HCT116 (cell line): ENCODE results near the gene KDM5A. TPM values are rescaled to one million over a fixed set of nuclear protein-coding genes. Genes with fewer than 3 reads are reported as not detected.

ENCODE experiments used
- ATAC-seq: fragments of 200-7000 bp; cut with Tn5 transposase; 2 replicates; pipeline ENCODE4 v1.9.1; 2020; ENCODE audit warnings: mild to moderate bottlenecking, moderate library complexity
- BruUV-seq: library from RNA; stranded (reverse); fragments of 400-500 nt; replicated peaks from 2 replicates; lab custom pipeline; 2021; lab: Mats Ljungman, UMichigan
- CTCF ChIA-PET: fragments of 300-600 bp; sonication (Branson Sonifier 250); formaldehyde crosslinking; loops from one replicate; lab custom pipeline; 2021; ENCODE audit warnings: antibody characterized with exemption; lab: Charles Lee
- POLR2A ChIA-PET: fragments of 300-600, 350-600 bp; sonication (Branson Sonifier 250); formaldehyde crosslinking; loops from one replicate; lab custom pipeline; 2021; ENCODE audit warnings: antibody characterized with exemption; lab: Charles Lee
- RAD21 ChIA-PET, 2 experiments: fragments of 300-600 bp; sonication (Branson Sonifier 250); formaldehyde crosslinking; loops; one replicate each; lab custom pipeline; 2023; ENCODE audit warnings: low total read pairs in 2 of 2; ENCODE audit not compliant: uncharacterized antibody in 2 of 2, unreplicated experiment in 2 of 2, low non-redundant PET in 1 of 2; lab: Charles Lee
- DNase-seq: peaks from one replicate; pipeline ENCODE4 v3.0.0-alpha.2; 2010; ENCODE audit warnings: low read depth, low spot score
- H2AFZ ChIP-seq: fragments of 200-600 bp; shearing (Covaris generic), sonication (generic); 2 replicates; pipeline ENCODE4 v1.6.1; 2017; ENCODE audit warnings: low read depth, mixed run types, mixed read lengths, antibody characterized with exemption, low read length; ENCODE audit not compliant: poor library complexity, severe bottlenecking
- H3K27ac ChIP-seq: 2 replicates; pipeline ENCODE4 v1.5.1; 2012; ENCODE audit warnings: low read depth, low read length
- H3K27me3 ChIP-seq: fragments of 200-600 bp; sonication (generic); 2 replicates; pipeline ENCODE4 v1.6.1; 2016; ENCODE audit warnings: mixed run types, low read length, mixed read lengths; ENCODE audit not compliant: insufficient read depth
- H3K36me3 ChIP-seq, 2 experiments: fragments of 200-500 bp in 1 of 2; fragments of 200-600 bp in 1 of 2; sonication (Bioruptor generic) in 1 of 2; sonication (generic) in 1 of 2; 2 replicates each; pipeline versions ENCODE4 v1.5.1 to v1.6.1; 2014 to 2016; ENCODE audit warnings: low read length in 2 of 2, inconsistent platforms in 1 of 2, mixed read lengths in 1 of 2, mixed run types in 1 of 2; ENCODE audit not compliant: insufficient read depth in 2 of 2, control insufficient read depth in 1 of 2
- H3K4me1 ChIP-seq, 2 experiments: fragments of 200-600 bp in 1 of 2; sonication (generic) in 1 of 2; 2 replicates each; pipeline versions ENCODE4 v1.5.1 to v1.6.1; 2012 to 2017; ENCODE audit warnings: low read length in 2 of 2, inconsistent platforms in 1 of 2, mild to moderate bottlenecking in 1 of 2, mixed read lengths in 1 of 2, mixed run types in 1 of 2, moderate library complexity in 1 of 2; ENCODE audit not compliant: insufficient read depth in 2 of 2, control insufficient read depth in 1 of 2
- H3K4me2 ChIP-seq: fragments of 200-600 bp; sonication (generic); 2 replicates; pipeline ENCODE4 v1.6.1; 2017; ENCODE audit warnings: mixed run types, low read length, mixed read lengths
- H3K4me3 ChIP-seq, 2 experiments: fragments of 200-600 bp in 1 of 2; sonication (generic) in 1 of 2; replicated peaks in 1 of 2; 2 replicates each; pipeline ENCODE4 v1.5.1; 2011 to 2016; ENCODE audit warnings: low read length in 2 of 2, control low read depth in 1 of 2, low read depth in 1 of 2, mild to moderate bottlenecking in 1 of 2, mixed read lengths in 1 of 2, mixed run types in 1 of 2
- H3K79me2 ChIP-seq: fragments of 200-600 bp; sonication (generic); 2 replicates; pipeline ENCODE4 v1.6.1; 2017; ENCODE audit warnings: mild to moderate bottlenecking, mixed run types, low read length, moderate library complexity, mixed read lengths; ENCODE audit not compliant: insufficient read depth
- H3K9ac ChIP-seq: fragments of 200-600 bp; sonication (generic); 2 replicates; pipeline ENCODE4 v1.6.1; 2016; ENCODE audit warnings: low read length, mixed read lengths
- H3K9me2 ChIP-seq: fragments of 200-600 bp; sonication (generic), shearing (Covaris generic); 2 replicates; pipeline ENCODE4 v1.6.1; 2017; ENCODE audit warnings: mixed run types, mild to moderate bottlenecking, moderate library complexity; ENCODE audit not compliant: insufficient read depth
- H3K9me3 ChIP-seq, 2 experiments: fragments of 200-500 bp in 1 of 2; fragments of 200-600 bp in 1 of 2; sonication (Bioruptor generic) in 1 of 2; sonication (generic) in 1 of 2; 2 replicates each; pipeline ENCODE4 v1.6.1; 2014 to 2017; ENCODE audit warnings: low read length in 2 of 2, mixed read lengths in 2 of 2, inconsistent platforms in 1 of 2, low read depth in 1 of 2, mild to moderate bottlenecking in 1 of 2, mixed run types in 1 of 2, moderate library complexity in 1 of 2; ENCODE audit not compliant: control insufficient read depth in 1 of 2, insufficient read depth in 1 of 2
- H4K20me1 ChIP-seq: fragments of 200-600 bp; sonication (generic), shearing (Covaris generic); 2 replicates; pipeline ENCODE4 v1.6.1; 2017; ENCODE audit warnings: mixed run types, mild to moderate bottlenecking, moderate library complexity; ENCODE audit not compliant: insufficient read depth
- CBX3 ChIP-seq: IDR thresholded peaks from 2 replicates; pipeline ENCODE4 v1.6.1; 2012; ENCODE audit warnings: low read depth
- CEBPB ChIP-seq: IDR thresholded peaks from 2 replicates; pipeline ENCODE4 v1.6.1; 2012; ENCODE audit warnings: low read depth
- ELF1 ChIP-seq: IDR thresholded peaks from 2 replicates; pipeline ENCODE4 v1.6.1; 2012; ENCODE audit warnings: low read depth, borderline replicate concordance
- EZH2 ChIP-seq: fragments of 200-600 bp; sonication (generic); IDR thresholded peaks from 2 replicates; pipeline ENCODE4 v1.6.1; 2017; ENCODE audit warnings: antibody characterized with exemption, mixed run types
- EZH2phosphoT487 ChIP-seq: fragments of 200-600 bp; IDR thresholded peaks from 2 replicates; pipeline ENCODE4 v1.6.1; 2018; ENCODE audit warnings: antibody characterized with exemption, borderline replicate concordance
- FOSL1 ChIP-seq: IDR thresholded peaks from 2 replicates; pipeline ENCODE4 v1.6.1; 2012; ENCODE audit warnings: low read depth
- JUND ChIP-seq: IDR thresholded peaks from 2 replicates; pipeline ENCODE4 v1.6.1; 2012
- POLR2AphosphoS5 ChIP-seq: IDR thresholded peaks from 2 replicates; pipeline ENCODE4 v1.6.1; 2011; ENCODE audit warnings: mild to moderate bottlenecking, low read depth, low read length, moderate library complexity
- RAD21 ChIP-seq: IDR thresholded peaks from 2 replicates; pipeline ENCODE4 v1.6.1; 2012; ENCODE audit warnings: low read depth, mild to moderate bottlenecking
- SIN3A ChIP-seq: IDR thresholded peaks from 2 replicates; pipeline ENCODE4 v1.6.1; 2012; ENCODE audit warnings: low read depth
- SP1 ChIP-seq: IDR thresholded peaks from 2 replicates; pipeline ENCODE4 v1.6.1; 2012; ENCODE audit warnings: low read depth
- SRF ChIP-seq: IDR thresholded peaks from 2 replicates; pipeline ENCODE4 v1.6.1; 2012; ENCODE audit warnings: low read depth
- TCF7L2 ChIP-seq: IDR thresholded peaks from 2 replicates; pipeline ENCODE4 v1.7.0; 2011; ENCODE audit warnings: borderline replicate concordance, inconsistent platforms; ENCODE audit not compliant: insufficient read depth, insufficient read length; ENCODE audit errors: extremely low read depth
- ZNF274 ChIP-seq: fragments of 200-500 bp; sonication (Bioruptor generic); IDR thresholded peaks from 2 replicates; pipeline ENCODE4 v1.6.1; 2014; ENCODE audit warnings: mild to moderate bottlenecking, low read depth, low read length, inconsistent platforms
- intact Hi-C: fragments of 100-400 bp; cut with micrococcal nuclease; formaldehyde crosslinking; loops from 2 replicates; pipeline ENCODE4 v1.10.0; 2022
- total RNA-seq: library from RNA; stranded (reverse); gene quantifications from one replicate; pipeline ENCODE4 v1.2.1, GENCODE V29; 2021; ENCODE audit not compliant: unreplicated experiment
- TF ChIP-seq, protein P1 (sequence below): IDR thresholded peaks from 2 replicates; pipeline ENCODE4 v1.6.1; 2012
- TF ChIP-seq, protein P2 (sequence below), 3 experiments: fragments of 200-600 bp in 1 of 3; sonication (generic) in 1 of 3; IDR thresholded peaks in 2 of 3; conservative IDR thresholded peaks in 1 of 3; 2 replicates each; pipeline ENCODE4 v1.5.1; 2012 to 2017; ENCODE audit warnings: low read depth in 2 of 3, low read length in 2 of 3, antibody characterized with exemption in 1 of 3, borderline replicate concordance in 1 of 3, control low read depth in 1 of 3, mild to moderate bottlenecking in 1 of 3, mixed read lengths in 1 of 3, mixed run types in 1 of 3, moderate library complexity in 1 of 3; ENCODE audit not compliant: insufficient read depth in 1 of 3
- TF ChIP-seq, protein P3 (sequence below): IDR thresholded peaks from 2 replicates; pipeline ENCODE4 v1.6.1; 2012; ENCODE audit warnings: low read depth
- TF ChIP-seq, protein P4 (sequence below): IDR thresholded peaks from 2 replicates; pipeline ENCODE4 v1.6.1; 2012

KDM5A gene
- total RNA-seq, 1 experiment from 2014 or later: 49.0 TPM

DNA sequence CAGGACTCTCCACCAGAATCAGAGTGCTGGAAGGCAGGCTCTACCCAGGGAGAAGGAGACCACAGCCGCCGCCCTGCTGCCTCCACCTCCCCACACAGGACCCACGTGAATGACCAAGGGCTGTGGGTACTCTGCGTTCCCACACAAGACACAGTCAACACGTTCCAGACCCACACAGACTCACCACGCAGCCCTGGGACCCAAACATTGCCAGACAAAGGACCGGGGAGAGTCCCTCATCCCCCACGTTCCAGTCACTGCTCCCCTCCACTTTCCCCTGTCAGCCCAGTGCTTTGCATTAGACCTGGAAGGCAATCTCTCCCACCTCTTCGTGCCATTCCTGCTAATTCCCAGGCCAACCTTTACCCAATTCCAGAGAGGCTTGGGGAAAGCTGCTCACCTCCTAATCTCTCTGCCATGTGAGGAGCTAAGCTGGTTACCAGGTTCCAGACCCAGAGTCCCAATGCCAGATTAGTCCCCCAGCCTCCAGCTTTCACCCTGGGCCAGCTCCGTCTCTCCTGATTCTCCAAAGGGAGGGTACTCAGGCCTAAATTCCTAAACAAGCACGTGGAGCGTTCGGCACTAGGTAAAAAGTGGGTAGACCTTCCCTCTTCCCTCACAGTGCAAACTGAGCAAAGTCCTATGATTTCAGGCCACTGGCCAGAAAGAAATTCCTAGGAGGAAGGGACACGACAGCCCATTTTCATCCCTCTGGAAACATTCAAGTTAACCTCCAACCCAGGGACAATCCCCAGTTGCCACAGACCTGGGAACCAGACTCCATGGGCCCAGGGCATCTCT, 131.4 kb downstream of the KDM5A start:
- ChIA-PET POLR2A (no interaction called here), CTCF (no interaction called here), RAD21 (no interaction called here)
- no peak overlapping the region for H3K9ac ChIP-seq
- no peaks in the 10 kb centered on the region for H3K79me2 ChIP-seq
- no peaks in the 10 kb centered on the region for H3K4me1 ChIP-seq
- H3K27ac ChIP-seq: no peak overlapping the region
- no peak overlapping the region for H2AFZ ChIP-seq
- DNase-seq: no peak
- no peaks in the 10 kb centered on the region for H3K9me2 ChIP-seq
- H3K9me3 ChIP-seq: no peaks in the 10 kb centered on the region
- H3K4me2 ChIP-seq: no peak overlapping the region
- no peak overlapping the region for H3K4me3 ChIP-seq
- BruUV-seq: no TSS peak
- no peaks in the 10 kb centered on the region for H4K20me1 ChIP-seq
- no peaks in the 10 kb centered on the region for H3K36me3 ChIP-seq
- no peak for ATAC-seq
- peaks cover 6% of the 10 kb centered on the region; the same call in 1 of the 2 replicates for H3K27me3 ChIP-seq
- TF ChIP-seq, protein P1, sequence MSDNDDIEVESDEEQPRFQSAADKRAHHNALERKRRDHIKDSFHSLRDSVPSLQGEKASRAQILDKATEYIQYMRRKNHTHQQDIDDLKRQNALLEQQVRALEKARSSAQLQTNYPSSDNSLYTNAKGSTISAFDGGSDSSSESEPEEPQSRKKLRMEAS: no peak
- no peak for TF ChIP-seq FOSL1
- TF ChIP-seq CEBPB: no peak
- no peak for TF ChIP-seq POLR2AphosphoS5
- TF ChIP-seq ELF1: no peak
- no peak for TF ChIP-seq SP1
- TF ChIP-seq, protein P2, sequence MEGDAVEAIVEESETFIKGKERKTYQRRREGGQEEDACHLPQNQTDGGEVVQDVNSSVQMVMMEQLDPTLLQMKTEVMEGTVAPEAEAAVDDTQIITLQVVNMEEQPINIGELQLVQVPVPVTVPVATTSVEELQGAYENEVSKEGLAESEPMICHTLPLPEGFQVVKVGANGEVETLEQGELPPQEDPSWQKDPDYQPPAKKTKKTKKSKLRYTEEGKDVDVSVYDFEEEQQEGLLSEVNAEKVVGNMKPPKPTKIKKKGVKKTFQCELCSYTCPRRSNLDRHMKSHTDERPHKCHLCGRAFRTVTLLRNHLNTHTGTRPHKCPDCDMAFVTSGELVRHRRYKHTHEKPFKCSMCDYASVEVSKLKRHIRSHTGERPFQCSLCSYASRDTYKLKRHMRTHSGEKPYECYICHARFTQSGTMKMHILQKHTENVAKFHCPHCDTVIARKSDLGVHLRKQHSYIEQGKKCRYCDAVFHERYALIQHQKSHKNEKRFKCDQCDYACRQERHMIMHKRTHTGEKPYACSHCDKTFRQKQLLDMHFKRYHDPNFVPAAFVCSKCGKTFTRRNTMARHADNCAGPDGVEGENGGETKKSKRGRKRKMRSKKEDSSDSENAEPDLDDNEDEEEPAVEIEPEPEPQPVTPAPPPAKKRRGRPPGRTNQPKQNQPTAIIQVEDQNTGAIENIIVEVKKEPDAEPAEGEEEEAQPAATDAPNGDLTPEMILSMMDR (IDR thresholded peaks at IDR 0.05 in 2 of 3, conservative IDR thresholded peaks at IDR 0.05 in 1 of 3; ENCODE audit: borderline replicate concordance in 1 of 3, insufficient read depth in 1 of 3, low read depth in 2 of 3, low read length in 2 of 3): no peak
- TF ChIP-seq EZH2: no peak
- TF ChIP-seq CBX3: no peak
- TF ChIP-seq, protein P3, sequence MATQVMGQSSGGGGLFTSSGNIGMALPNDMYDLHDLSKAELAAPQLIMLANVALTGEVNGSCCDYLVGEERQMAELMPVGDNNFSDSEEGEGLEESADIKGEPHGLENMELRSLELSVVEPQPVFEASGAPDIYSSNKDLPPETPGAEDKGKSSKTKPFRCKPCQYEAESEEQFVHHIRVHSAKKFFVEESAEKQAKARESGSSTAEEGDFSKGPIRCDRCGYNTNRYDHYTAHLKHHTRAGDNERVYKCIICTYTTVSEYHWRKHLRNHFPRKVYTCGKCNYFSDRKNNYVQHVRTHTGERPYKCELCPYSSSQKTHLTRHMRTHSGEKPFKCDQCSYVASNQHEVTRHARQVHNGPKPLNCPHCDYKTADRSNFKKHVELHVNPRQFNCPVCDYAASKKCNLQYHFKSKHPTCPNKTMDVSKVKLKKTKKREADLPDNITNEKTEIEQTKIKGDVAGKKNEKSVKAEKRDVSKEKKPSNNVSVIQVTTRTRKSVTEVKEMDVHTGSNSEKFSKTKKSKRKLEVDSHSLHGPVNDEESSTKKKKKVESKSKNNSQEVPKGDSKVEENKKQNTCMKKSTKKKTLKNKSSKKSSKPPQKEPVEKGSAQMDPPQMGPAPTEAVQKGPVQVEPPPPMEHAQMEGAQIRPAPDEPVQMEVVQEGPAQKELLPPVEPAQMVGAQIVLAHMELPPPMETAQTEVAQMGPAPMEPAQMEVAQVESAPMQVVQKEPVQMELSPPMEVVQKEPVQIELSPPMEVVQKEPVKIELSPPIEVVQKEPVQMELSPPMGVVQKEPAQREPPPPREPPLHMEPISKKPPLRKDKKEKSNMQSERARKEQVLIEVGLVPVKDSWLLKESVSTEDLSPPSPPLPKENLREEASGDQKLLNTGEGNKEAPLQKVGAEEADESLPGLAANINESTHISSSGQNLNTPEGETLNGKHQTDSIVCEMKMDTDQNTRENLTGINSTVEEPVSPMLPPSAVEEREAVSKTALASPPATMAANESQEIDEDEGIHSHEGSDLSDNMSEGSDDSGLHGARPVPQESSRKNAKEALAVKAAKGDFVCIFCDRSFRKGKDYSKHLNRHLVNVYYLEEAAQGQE: no peak
- TF ChIP-seq RAD21: no peak
- no peak for TF ChIP-seq ZNF274
- no peak for TF ChIP-seq TCF7L2
- TF ChIP-seq SIN3A: no peak
- no peak for TF ChIP-seq SRF
- TF ChIP-seq JUND: no peak
- TF ChIP-seq, protein P4, sequence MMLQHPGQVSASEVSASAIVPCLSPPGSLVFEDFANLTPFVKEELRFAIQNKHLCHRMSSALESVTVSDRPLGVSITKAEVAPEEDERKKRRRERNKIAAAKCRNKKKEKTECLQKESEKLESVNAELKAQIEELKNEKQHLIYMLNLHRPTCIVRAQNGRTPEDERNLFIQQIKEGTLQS: no peak
- TF ChIP-seq EZH2phosphoT487: no peak
- intact Hi-C loops: no loop called here
